Keratinocyte (primary cell): Measurements from ENCODE around the gene MCM10. TPM values are rescaled to one million over a fixed set of nuclear protein-coding genes. Genes with fewer than 3 reads are reported as not detected.

Source experiments
- DNase-seq: peaks from one replicate; pipeline ENCODE4 v3.0.0-alpha.2; 2011; ENCODE audit warnings: low read depth, missing footprints, low spot score
- FAIRE-seq: peaks from 2 replicates; lab custom pipeline; 2011; peaks lifted over from hg19 to GRCh38; lab: Jason Lieb, UNC
- H2AFZ ChIP-seq: 2 replicates; pipeline ENCODE4 v1.6.0; 2012; ENCODE audit warnings: low read length, control low read depth, inconsistent platforms; ENCODE audit not compliant: control insufficient read depth
- H3K27ac ChIP-seq: 2 replicates; pipeline ENCODE4 v1.5.1; 2011; ENCODE audit warnings: low read length; ENCODE audit not compliant: control insufficient read depth, insufficient read depth
- H3K27me3 ChIP-seq: 3 replicates; pipeline ENCODE4 v1.6.0; 2011; ENCODE audit warnings: low read length; ENCODE audit not compliant: control insufficient read depth, insufficient read depth; ENCODE audit errors: extremely low read depth
- H3K36me3 ChIP-seq, 2 experiments: 2 replicates in 1 of 2; 3 replicates in 1 of 2; pipeline ENCODE4 v1.5.1; 2011; ENCODE audit warnings: low read length in 2 of 2, mild to moderate bottlenecking in 1 of 2; ENCODE audit not compliant: control insufficient read depth in 2 of 2, insufficient read depth in 2 of 2; ENCODE audit errors: extremely low read depth in 1 of 2
- H3K4me1 ChIP-seq: 3 replicates; pipeline ENCODE4 v1.5.1; 2011; ENCODE audit warnings: low read length; ENCODE audit not compliant: control insufficient read depth, insufficient read depth; ENCODE audit errors: extremely low read depth
- H3K4me2 ChIP-seq: 3 replicates; pipeline ENCODE4 v1.6.0; 2011; ENCODE audit warnings: low read depth, low read length; ENCODE audit not compliant: control insufficient read depth, insufficient read depth; ENCODE audit errors: extremely low read depth
- H3K4me3 ChIP-seq, 3 experiments: fragments of 200-600 bp in 1 of 3; sonication (generic) in 1 of 3; 2 replicates in 2 of 3; 3 replicates in 1 of 3; pipeline ENCODE4 v1.5.1; 2011 to 2016; ENCODE audit warnings: low read length in 3 of 3, mild to moderate bottlenecking in 3 of 3, control low read depth in 2 of 3, inconsistent platforms in 1 of 3, low read depth in 1 of 3, mixed read lengths in 1 of 3, mixed run types in 1 of 3, moderate library complexity in 1 of 3; ENCODE audit not compliant: control insufficient read depth in 2 of 3, insufficient read depth in 2 of 3; ENCODE audit errors: extremely low read depth in 1 of 3
- H3K79me2 ChIP-seq: 2 replicates; pipeline ENCODE4 v1.6.0; 2012; ENCODE audit warnings: low read length; ENCODE audit not compliant: control insufficient read depth, insufficient read depth
- H3K9ac ChIP-seq: 3 replicates; pipeline ENCODE4 v1.6.0; 2011; ENCODE audit warnings: low read length; ENCODE audit not compliant: control insufficient read depth, insufficient read depth; ENCODE audit errors: extremely low read depth
- H3K9me1 ChIP-seq: 3 replicates; pipeline ENCODE4 v1.6.0; 2011; ENCODE audit warnings: low read length; ENCODE audit not compliant: control insufficient read depth, insufficient read depth; ENCODE audit errors: extremely low read depth
- H3K9me3 ChIP-seq: 2 replicates; pipeline ENCODE4 v1.5.1; 2012; ENCODE audit warnings: low read depth, low read length; ENCODE audit not compliant: control insufficient read depth
- H4K20me1 ChIP-seq: 3 replicates; pipeline ENCODE4 v1.6.0; 2011; ENCODE audit warnings: low read length; ENCODE audit not compliant: control insufficient read depth, insufficient read depth; ENCODE audit errors: extremely low read depth
- EZH2 ChIP-seq: IDR thresholded peaks from one replicate; pipeline ENCODE4 v1.6.1; 2012; ENCODE audit warnings: inconsistent platforms, mild to moderate bottlenecking, low read length, moderate library complexity
- dilution Hi-C: fragments of 300-500 bp; cut with MboI; formaldehyde crosslinking; loops from one replicate; pipeline ENCODE4 v1.7.0; 2020; ENCODE audit warnings: low sequenced_read_pairs; ENCODE audit not compliant: extremely low pct_ligation_motif_present
- polyA plus RNA-seq, 5 experiments: library from polyadenylated mRNA; depleted of rRNA in 3 of 5; stranded (reverse) in 3 of 5; stranded (forward) in 1 of 5; unstranded in 1 of 5; fragments of >200 nt; gene quantifications; 1 replicate in 1 of 5; 2 replicates in 3 of 5; 3 replicates in 1 of 5; pipeline versions ENCODE4 v1.2.1 to v1.2.3, GENCODE V29; 2011 to 2012; ENCODE audit warnings: missing spikeins in 2 of 5, low read depth in 1 of 5, low replicate concordance in 1 of 5
- TF ChIP-seq, protein P1 (sequence below), 3 experiments: IDR thresholded peaks in 1 of 3; conservative IDR thresholded peaks in 1 of 3; optimal IDR thresholded peaks in 1 of 3; 2 replicates in 2 of 3; 3 replicates in 1 of 3; pipeline versions ENCODE3 to v1.5.1; 2011; ENCODE audit warnings: low read length in 3 of 3, mild to moderate bottlenecking in 3 of 3, moderate library complexity in 2 of 3, control low read depth in 1 of 3, inconsistent platforms in 1 of 3; ENCODE audit not compliant: insufficient read depth in 2 of 3; ENCODE audit errors: extremely low read depth in 1 of 3

MCM10 gene
- polyA plus RNA-seq, 1 donor (not counting 4 experiments of a cell fraction or from before 2014, with no cell fraction given), result 6.2 TPM

DNA sequence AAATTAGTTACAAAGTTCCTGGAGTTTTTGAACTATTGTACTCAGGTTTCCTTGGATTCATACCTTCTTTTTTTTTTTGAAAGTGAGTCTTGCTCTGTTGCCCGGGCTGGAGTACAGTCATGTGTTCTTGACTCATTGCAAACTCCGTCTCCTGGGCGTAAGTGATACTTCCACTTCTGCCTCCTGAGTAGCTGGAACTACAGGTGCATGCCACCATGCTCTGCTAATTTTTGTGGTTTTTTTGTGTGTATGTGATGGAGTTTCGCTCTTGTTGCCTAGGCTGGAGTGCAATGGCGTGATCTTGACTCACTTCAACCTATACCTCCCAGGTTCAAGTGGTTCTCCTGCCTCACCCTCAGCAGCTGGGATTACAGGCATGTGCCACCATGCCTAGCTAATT, 22.3 kb downstream of the MCM10 start:
- Histone ChIP-seq H3K4me2 (no peak overlapping the region), H2AFZ (no peak overlapping the region), H3K4me1 (no peaks in the 10 kb centered on the region), H3K9ac (no peak overlapping the region), H3K9me3 (no peaks in the 10 kb centered on the region), H4K20me1 (no peaks in the 10 kb centered on the region), H3K36me3 (peaks cover 0 to 29% of the 10 kb centered on the region in 2 experiments), H3K27me3 (no peaks in the 10 kb centered on the region), H3K79me2 (no peaks in the 10 kb centered on the region), H3K27ac (no peak overlapping the region), H3K4me3 (no peak overlapping the region), H3K9me1 (no peaks in the 10 kb centered on the region)
- FAIRE-seq (no peak), DNase-seq (no peak)
- dilution Hi-C loops, result no loop called here
- TF ChIP-seq, protein P1, sequence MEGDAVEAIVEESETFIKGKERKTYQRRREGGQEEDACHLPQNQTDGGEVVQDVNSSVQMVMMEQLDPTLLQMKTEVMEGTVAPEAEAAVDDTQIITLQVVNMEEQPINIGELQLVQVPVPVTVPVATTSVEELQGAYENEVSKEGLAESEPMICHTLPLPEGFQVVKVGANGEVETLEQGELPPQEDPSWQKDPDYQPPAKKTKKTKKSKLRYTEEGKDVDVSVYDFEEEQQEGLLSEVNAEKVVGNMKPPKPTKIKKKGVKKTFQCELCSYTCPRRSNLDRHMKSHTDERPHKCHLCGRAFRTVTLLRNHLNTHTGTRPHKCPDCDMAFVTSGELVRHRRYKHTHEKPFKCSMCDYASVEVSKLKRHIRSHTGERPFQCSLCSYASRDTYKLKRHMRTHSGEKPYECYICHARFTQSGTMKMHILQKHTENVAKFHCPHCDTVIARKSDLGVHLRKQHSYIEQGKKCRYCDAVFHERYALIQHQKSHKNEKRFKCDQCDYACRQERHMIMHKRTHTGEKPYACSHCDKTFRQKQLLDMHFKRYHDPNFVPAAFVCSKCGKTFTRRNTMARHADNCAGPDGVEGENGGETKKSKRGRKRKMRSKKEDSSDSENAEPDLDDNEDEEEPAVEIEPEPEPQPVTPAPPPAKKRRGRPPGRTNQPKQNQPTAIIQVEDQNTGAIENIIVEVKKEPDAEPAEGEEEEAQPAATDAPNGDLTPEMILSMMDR (optimal IDR thresholded peaks at IDR 0.05 in 1 of 3, IDR thresholded peaks at IDR 0.05 in 1 of 3, conservative IDR thresholded peaks at IDR 0.05 in 1 of 3; ENCODE audit: extremely low read depth in 1 of 3, insufficient read depth in 2 of 3, low read length in 3 of 3), result no peak
- no peak for TF ChIP-seq EZH2

DNA sequence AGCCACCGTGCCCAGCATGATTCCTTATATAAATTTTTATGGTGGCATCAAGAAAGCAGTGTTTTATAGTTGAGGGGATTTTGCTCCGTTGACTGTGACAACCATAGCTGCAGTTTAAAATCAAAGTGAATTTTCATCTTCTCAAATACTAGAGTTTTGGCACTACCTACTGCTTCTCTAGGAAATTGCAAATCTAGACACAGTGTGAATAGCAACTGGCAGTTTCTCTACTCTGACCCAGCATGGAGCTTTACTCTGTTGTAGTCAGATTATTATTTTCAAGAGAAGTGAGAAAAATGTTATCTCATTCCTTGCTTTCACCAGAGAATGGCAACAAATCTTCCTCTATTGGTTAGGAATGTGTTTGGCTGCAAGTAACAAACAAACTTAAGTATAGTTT, 22.9 kb downstream of the MCM10 start:
- H3K4me2 ChIP-seq, result no peak overlapping the region
- TF ChIP-seq, protein P1 (optimal IDR thresholded peaks at IDR 0.05 in 1 of 3, IDR thresholded peaks at IDR 0.05 in 1 of 3, conservative IDR thresholded peaks at IDR 0.05 in 1 of 3; ENCODE audit: extremely low read depth in 1 of 3, insufficient read depth in 2 of 3, low read length in 3 of 3), result no peak
- H3K36me3 ChIP-seq, result peaks cover 0 to 29% of the 10 kb centered on the region in 2 experiments
- H3K27me3 ChIP-seq, result no peaks in the 10 kb centered on the region
- no peak overlapping the region for H3K27ac ChIP-seq
- H4K20me1 ChIP-seq, result no peaks in the 10 kb centered on the region
- H3K9ac ChIP-seq, result no peak overlapping the region
- H3K9me3 ChIP-seq, result no peaks in the 10 kb centered on the region
- FAIRE-seq, result no peak
- no peaks in the 10 kb centered on the region for H3K9me1 ChIP-seq
- no peaks in the 10 kb centered on the region for H3K4me1 ChIP-seq
- dilution Hi-C loops, result no loop called here
- no peak for DNase-seq
- H3K79me2 ChIP-seq, result no peaks in the 10 kb centered on the region
- no peak overlapping the region for H3K4me3 ChIP-seq
- no peak overlapping the region for H2AFZ ChIP-seq
